Measurements from ENCODE around the gene EBF3.

DNA sequence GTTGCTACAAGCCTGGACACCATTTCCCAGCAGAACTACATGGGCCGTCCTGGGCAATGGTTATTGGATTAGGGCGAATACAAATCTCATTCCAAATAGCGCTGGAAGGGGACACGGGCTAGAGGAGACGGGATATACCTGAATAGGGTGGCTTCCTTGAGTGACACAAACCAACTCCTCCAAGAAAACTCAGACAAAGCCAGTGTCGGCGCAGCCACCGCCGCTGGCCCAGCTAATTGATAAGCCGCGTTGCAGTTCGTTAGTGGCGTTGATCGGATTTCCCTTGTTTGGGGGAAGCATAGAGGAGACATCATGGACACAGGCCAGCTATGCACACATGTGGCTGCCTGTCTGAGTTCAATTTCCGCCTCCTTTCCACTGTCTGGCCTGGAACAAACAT, 55.7 kb downstream of the EBF3 start:
- TF ChIP-seq, protein P1, sequence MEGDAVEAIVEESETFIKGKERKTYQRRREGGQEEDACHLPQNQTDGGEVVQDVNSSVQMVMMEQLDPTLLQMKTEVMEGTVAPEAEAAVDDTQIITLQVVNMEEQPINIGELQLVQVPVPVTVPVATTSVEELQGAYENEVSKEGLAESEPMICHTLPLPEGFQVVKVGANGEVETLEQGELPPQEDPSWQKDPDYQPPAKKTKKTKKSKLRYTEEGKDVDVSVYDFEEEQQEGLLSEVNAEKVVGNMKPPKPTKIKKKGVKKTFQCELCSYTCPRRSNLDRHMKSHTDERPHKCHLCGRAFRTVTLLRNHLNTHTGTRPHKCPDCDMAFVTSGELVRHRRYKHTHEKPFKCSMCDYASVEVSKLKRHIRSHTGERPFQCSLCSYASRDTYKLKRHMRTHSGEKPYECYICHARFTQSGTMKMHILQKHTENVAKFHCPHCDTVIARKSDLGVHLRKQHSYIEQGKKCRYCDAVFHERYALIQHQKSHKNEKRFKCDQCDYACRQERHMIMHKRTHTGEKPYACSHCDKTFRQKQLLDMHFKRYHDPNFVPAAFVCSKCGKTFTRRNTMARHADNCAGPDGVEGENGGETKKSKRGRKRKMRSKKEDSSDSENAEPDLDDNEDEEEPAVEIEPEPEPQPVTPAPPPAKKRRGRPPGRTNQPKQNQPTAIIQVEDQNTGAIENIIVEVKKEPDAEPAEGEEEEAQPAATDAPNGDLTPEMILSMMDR (IDR thresholded peaks at IDR 0.05), result no peak
- TF ChIP-seq POLR2A (IDR thresholded peaks at IDR 0.05), result no peak
